HepG2 (cell line): Measurements from ENCODE around the gene BUB1B. TPM values are rescaled to one million over a fixed set of nuclear protein-coding genes. Genes with fewer than 3 reads are reported as not detected.

Experiments used
- CEBPB ChIP-seq: IDR thresholded peaks from 2 replicates; pipeline ENCODE4 v1.6.1; 2011; ENCODE audit warnings: low read depth, low read length, improper control_type of control experiment, borderline replicate concordance
- FOSL2 ChIP-seq: sonication (generic); formaldehyde crosslinking; IDR thresholded peaks from 2 replicates; pipeline ENCODE4 v1.4.0; 2020; ENCODE audit warnings: missing genetic modification reagents
- FOXP4 ChIP-seq: sonication (generic); formaldehyde crosslinking; IDR thresholded peaks from 2 replicates; pipeline ENCODE4 v1.4.0; 2020; ENCODE audit warnings: missing genetic modification reagents
- HOXA3 ChIP-seq: sonication (generic); formaldehyde crosslinking; IDR thresholded peaks from 2 replicates; pipeline ENCODE4 v1.5.0; 2020; ENCODE audit warnings: missing genetic modification reagents
- KDM6A ChIP-seq: IDR thresholded peaks from 2 replicates; pipeline ENCODE4 v1.6.1; 2016; ENCODE audit warnings: low read depth
- MTA3 ChIP-seq: sonication (generic); formaldehyde crosslinking; IDR thresholded peaks from 2 replicates; pipeline ENCODE4 v1.4.0; 2020; ENCODE audit warnings: missing genetic modification reagents
- NRL ChIP-seq: sonication (generic); formaldehyde crosslinking; IDR thresholded peaks from 2 replicates; pipeline ENCODE4 v1.5.0; 2020; ENCODE audit warnings: missing genetic modification reagents, mild to moderate bottlenecking, moderate library complexity, borderline replicate concordance
- REPIN1 ChIP-seq: sonication (generic); formaldehyde crosslinking; IDR thresholded peaks from 2 replicates; pipeline ENCODE4 v1.8.0; 2022; ENCODE audit warnings: missing genetic modification reagents, low read depth, mild to moderate bottlenecking, borderline replicate concordance
- TEAD3 ChIP-seq: optimal IDR thresholded peaks from 2 replicates; pipeline ENCODE3; 2016; ENCODE audit warnings: borderline replicate concordance
- ZEB1 ChIP-seq: IDR thresholded peaks from 2 replicates; pipeline ENCODE4 v1.6.1; 2012; ENCODE audit warnings: mild to moderate bottlenecking, low read depth, inconsistent platforms; ENCODE audit not compliant: insufficient replicate concordance
- ZMYM2 ChIP-seq: sonication (generic); formaldehyde crosslinking; IDR thresholded peaks from 2 replicates; pipeline ENCODE4 v1.8.0; 2022; ENCODE audit warnings: mild to moderate bottlenecking, missing genetic modification reagents
- ZNF331 ChIP-seq: sonication (generic); formaldehyde crosslinking; IDR thresholded peaks from 2 replicates; pipeline ENCODE4 v1.4.0; 2020; ENCODE audit warnings: missing genetic modification reagents
- ZNF598 ChIP-seq: sonication (generic); formaldehyde crosslinking; IDR thresholded peaks from 2 replicates; pipeline ENCODE4 v1.5.1; 2020; ENCODE audit warnings: mild to moderate bottlenecking, missing genetic modification reagents, borderline replicate concordance
- ZNF841 ChIP-seq: sonication (generic); formaldehyde crosslinking; IDR thresholded peaks from 2 replicates; pipeline ENCODE4 v1.8.1; 2023; ENCODE audit warnings: missing genetic modification reagents, borderline replicate concordance
- ZNF891 ChIP-seq: sonication (generic); formaldehyde crosslinking; IDR thresholded peaks from 2 replicates; pipeline ENCODE4 v1.5.0; 2020; ENCODE audit warnings: mild to moderate bottlenecking, missing genetic modification reagents
- polyA plus RNA-seq, 8 experiments: library from polyadenylated mRNA; depleted of rRNA in 3 of 8; stranded (reverse) in 7 of 8; unstranded in 1 of 8; fragments of >200 nt; fragmentation: Illumina TruSeq in 4 of 8; extraction: Trizol in 4 of 8; gene quantifications; 2 replicates each; pipeline versions ENCODE4 v1.2.1 to v1.2.3, GENCODE V29; 2011 to 2016; ENCODE audit warnings: low read depth in 4 of 8, missing spikeins in 1 of 8, mixed read lengths in 1 of 8; ENCODE audit not compliant: insufficient read depth in 1 of 8
- total RNA-seq, 5 experiments: library from RNA; depleted of rRNA; stranded (reverse); fragments of >200 nt; fragmentation: Illumina TruSeq; extraction: Trizol; gene quantifications; 2 replicates each; pipeline ENCODE4 v1.2.3, GENCODE V29; 2016; ENCODE audit warnings: low read depth in 1 of 5
- TF ChIP-seq, protein P1 (sequence below): sonication (generic); formaldehyde crosslinking; IDR thresholded peaks from 2 replicates; pipeline ENCODE4 v1.5.1; 2020; ENCODE audit warnings: mild to moderate bottlenecking, moderate library complexity, missing genetic modification reagents
- TF ChIP-seq, protein P2 (sequence below): sonication (generic); formaldehyde crosslinking; IDR thresholded peaks from 2 replicates; pipeline ENCODE4 v1.8.0; 2022; ENCODE audit warnings: missing genetic modification reagents, mild to moderate bottlenecking, borderline replicate concordance
- TF ChIP-seq, protein P3 (sequence below): IDR thresholded peaks from 2 replicates; pipeline ENCODE4 v1.4.0; 2020; ENCODE audit warnings: mild to moderate bottlenecking, missing genetic modification reagents
- TF ChIP-seq, protein P4 (sequence below): sonication (generic); formaldehyde crosslinking; IDR thresholded peaks from 2 replicates; pipeline ENCODE4 v1.4.0; 2020; ENCODE audit warnings: missing genetic modification reagents, mild to moderate bottlenecking, borderline replicate concordance

BUB1B gene
- total and polyA plus RNA-seq, 2 of the 13 experiments (the other 11 are each of a cell fraction or from before 2014, with no cell fraction given): 26.2 to 63.5 TPM

- peak; percentile 63; the same call in 1 of the 2 replicates for TF ChIP-seq FOXP4
- TF ChIP-seq, protein P1, sequence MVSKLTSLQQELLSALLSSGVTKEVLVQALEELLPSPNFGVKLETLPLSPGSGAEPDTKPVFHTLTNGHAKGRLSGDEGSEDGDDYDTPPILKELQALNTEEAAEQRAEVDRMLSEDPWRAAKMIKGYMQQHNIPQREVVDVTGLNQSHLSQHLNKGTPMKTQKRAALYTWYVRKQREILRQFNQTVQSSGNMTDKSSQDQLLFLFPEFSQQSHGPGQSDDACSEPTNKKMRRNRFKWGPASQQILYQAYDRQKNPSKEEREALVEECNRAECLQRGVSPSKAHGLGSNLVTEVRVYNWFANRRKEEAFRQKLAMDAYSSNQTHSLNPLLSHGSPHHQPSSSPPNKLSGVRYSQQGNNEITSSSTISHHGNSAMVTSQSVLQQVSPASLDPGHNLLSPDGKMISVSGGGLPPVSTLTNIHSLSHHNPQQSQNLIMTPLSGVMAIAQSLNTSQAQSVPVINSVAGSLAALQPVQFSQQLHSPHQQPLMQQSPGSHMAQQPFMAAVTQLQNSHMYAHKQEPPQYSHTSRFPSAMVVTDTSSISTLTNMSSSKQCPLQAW (CRISPR knock-in tag): 0 out of 2 replicates have a peak, but pooled peaks have one; percentile 55
- no peak for TF ChIP-seq ZMYM2
- no peak; the same call in 1 of the 2 replicates for TF ChIP-seq HOXA3 (CRISPR knock-in tag)
- TF ChIP-seq ZEB1: no peak
- no peak for TF ChIP-seq MTA3 (CRISPR knock-in tag)
- TF ChIP-seq, protein P2, sequence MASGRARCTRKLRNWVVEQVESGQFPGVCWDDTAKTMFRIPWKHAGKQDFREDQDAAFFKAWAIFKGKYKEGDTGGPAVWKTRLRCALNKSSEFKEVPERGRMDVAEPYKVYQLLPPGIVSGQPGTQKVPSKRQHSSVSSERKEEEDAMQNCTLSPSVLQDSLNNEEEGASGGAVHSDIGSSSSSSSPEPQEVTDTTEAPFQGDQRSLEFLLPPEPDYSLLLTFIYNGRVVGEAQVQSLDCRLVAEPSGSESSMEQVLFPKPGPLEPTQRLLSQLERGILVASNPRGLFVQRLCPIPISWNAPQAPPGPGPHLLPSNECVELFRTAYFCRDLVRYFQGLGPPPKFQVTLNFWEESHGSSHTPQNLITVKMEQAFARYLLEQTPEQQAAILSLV (CRISPR knock-in tag): no peak
- TF ChIP-seq FOSL2 (CRISPR knock-in tag): peak; percentile 68
- TF ChIP-seq REPIN1 (CRISPR knock-in tag): 0 out of 2 replicates have a peak, but pooled peaks have one; percentile 33
- TF ChIP-seq KDM6A: no peak
- no peak for TF ChIP-seq ZNF841
- peak; percentile 98 for TF ChIP-seq CEBPB
- TF ChIP-seq, protein P3, sequence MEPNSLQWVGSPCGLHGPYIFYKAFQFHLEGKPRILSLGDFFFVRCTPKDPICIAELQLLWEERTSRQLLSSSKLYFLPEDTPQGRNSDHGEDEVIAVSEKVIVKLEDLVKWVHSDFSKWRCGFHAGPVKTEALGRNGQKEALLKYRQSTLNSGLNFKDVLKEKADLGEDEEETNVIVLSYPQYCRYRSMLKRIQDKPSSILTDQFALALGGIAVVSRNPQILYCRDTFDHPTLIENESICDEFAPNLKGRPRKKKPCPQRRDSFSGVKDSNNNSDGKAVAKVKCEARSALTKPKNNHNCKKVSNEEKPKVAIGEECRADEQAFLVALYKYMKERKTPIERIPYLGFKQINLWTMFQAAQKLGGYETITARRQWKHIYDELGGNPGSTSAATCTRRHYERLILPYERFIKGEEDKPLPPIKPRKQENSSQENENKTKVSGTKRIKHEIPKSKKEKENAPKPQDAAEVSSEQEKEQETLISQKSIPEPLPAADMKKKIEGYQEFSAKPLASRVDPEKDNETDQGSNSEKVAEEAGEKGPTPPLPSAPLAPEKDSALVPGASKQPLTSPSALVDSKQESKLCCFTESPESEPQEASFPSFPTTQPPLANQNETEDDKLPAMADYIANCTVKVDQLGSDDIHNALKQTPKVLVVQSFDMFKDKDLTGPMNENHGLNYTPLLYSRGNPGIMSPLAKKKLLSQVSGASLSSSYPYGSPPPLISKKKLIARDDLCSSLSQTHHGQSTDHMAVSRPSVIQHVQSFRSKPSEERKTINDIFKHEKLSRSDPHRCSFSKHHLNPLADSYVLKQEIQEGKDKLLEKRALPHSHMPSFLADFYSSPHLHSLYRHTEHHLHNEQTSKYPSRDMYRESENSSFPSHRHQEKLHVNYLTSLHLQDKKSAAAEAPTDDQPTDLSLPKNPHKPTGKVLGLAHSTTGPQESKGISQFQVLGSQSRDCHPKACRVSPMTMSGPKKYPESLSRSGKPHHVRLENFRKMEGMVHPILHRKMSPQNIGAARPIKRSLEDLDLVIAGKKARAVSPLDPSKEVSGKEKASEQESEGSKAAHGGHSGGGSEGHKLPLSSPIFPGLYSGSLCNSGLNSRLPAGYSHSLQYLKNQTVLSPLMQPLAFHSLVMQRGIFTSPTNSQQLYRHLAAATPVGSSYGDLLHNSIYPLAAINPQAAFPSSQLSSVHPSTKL (CRISPR knock-in tag): 0 out of 2 replicates have a peak, but pooled peaks have one; percentile 64
- peak; percentile 97 for TF ChIP-seq TEAD3 (CRISPR knock-in tag)
- no peak for TF ChIP-seq NRL (CRISPR knock-in tag)
- TF ChIP-seq, protein P4, sequence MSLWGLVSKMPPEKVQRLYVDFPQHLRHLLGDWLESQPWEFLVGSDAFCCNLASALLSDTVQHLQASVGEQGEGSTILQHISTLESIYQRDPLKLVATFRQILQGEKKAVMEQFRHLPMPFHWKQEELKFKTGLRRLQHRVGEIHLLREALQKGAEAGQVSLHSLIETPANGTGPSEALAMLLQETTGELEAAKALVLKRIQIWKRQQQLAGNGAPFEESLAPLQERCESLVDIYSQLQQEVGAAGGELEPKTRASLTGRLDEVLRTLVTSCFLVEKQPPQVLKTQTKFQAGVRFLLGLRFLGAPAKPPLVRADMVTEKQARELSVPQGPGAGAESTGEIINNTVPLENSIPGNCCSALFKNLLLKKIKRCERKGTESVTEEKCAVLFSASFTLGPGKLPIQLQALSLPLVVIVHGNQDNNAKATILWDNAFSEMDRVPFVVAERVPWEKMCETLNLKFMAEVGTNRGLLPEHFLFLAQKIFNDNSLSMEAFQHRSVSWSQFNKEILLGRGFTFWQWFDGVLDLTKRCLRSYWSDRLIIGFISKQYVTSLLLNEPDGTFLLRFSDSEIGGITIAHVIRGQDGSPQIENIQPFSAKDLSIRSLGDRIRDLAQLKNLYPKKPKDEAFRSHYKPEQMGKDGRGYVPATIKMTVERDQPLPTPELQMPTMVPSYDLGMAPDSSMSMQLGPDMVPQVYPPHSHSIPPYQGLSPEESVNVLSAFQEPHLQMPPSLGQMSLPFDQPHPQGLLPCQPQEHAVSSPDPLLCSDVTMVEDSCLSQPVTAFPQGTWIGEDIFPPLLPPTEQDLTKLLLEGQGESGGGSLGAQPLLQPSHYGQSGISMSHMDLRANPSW: no peak
- TF ChIP-seq ZNF331: peak; percentile 60; the same call in 1 of the 2 replicates
- no peak for TF ChIP-seq ZNF891 (CRISPR knock-in tag)
- TF ChIP-seq ZNF598 (CRISPR knock-in tag): no peak
These were observed 45.2 kb upstream of the BUB1B start (continued) for GRCh38 chr15:40115670-40116093.
